OCI-LY3 (cell line): ENCODE measurements around the gene OR4C6.

Experiments
- CTCF ChIP-seq: fragments of 200-600, 300-600 bp; sonication (generic); IDR thresholded peaks from 2 replicates; pipeline ENCODE4 v1.5.1; 2014; ENCODE audit warnings: antibody characterized with exemption, low read length, low read depth
- EZH2phosphoT487 ChIP-seq: fragments of 200-600 bp; shearing (Covaris generic); IDR thresholded peaks from 2 replicates; pipeline ENCODE4 v1.6.1; 2018; ENCODE audit warnings: antibody characterized with exemption, mixed run types, low read depth

- TF ChIP-seq CTCF: peak; percentile 69
- TF ChIP-seq EZH2phosphoT487: no peak
Measured at GRCh38 chr11:55714982-55715888, 53.2 kb downstream of the OR4C6 start.
